DMS53 treated with DMSO at 0.1 percent for 48 hours (cell line): Measurements from ENCODE around the gene ASTE1.
"Not testable (repeated sequence)": the region's sequence is repeated elsewhere in the genome, so short reads cannot be mapped to it uniquely, and the experiment has no call there.

Experiments used
- DNase-seq: peaks from one replicate; lab custom pipeline; 2025; ENCODE audit not compliant: unreplicated experiment; lab: John Stamatoyannopoulos, UW

Gene ASTE1

GRCh38 chr3:131018970-131019369, 7.7 kb downstream of the ASTE1 start:
- no peak for DNase-seq

- no peak for DNase-seq
Observed at GRCh38 chr3:131009698-131010097, 16.9 kb downstream of the ASTE1 start.

DNA sequence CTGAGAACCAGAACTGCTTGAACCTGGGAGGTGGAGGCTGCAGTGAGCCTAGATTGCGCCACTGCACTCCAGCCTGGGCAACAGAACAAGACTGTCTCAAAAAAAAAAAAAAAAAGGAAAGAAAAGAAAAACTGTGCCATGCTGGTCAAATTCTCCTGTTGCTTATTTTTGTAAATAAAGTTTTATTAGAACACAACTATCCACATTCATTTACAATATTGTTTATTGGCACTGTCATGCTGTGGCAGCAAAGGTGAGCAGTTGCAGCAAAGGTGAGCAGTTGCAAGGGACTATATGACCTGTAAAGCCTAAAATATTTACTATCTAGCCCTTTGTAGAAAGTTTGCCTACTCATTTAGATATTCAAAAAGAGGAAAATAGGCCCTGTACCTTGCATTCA, 18.3 kb downstream of the ASTE1 start:
- no peak for DNase-seq

DNA sequence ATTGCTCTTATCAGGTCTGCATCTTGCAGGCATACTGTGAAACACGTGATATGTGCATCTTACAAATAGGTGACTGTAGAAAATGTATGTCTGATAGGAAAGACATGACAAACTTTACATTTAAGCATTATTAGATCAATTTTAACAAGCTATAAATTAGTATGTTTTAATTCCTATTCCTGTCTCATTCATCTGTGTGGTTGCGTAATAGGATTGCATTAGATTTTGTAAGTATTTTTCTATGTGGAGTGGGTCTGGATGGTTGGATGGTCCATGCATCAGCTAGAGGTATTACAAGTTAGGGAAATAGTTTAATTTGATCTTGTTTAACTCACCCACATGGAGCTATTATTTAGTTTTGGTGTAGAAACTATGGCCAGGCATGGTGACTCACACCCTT, 18.8 kb downstream of the ASTE1 start:
- no peak for DNase-seq

- DNase-seq: no peak
Observed at GRCh38 chr3:131007256-131007655, 19.4 kb downstream of the ASTE1 start.

- no peak for DNase-seq
Observed at GRCh38 chr3:131004603-131005002, 22.0 kb downstream of the ASTE1 start.

- DNase-seq: no peak
Observed at GRCh38 chr3:131001071-131001470, 25.6 kb downstream of the ASTE1 start.

- DNase-seq: no peak
Observed at GRCh38 chr3:130997289-130997688, 29.3 kb downstream of the ASTE1 start.

DNA sequence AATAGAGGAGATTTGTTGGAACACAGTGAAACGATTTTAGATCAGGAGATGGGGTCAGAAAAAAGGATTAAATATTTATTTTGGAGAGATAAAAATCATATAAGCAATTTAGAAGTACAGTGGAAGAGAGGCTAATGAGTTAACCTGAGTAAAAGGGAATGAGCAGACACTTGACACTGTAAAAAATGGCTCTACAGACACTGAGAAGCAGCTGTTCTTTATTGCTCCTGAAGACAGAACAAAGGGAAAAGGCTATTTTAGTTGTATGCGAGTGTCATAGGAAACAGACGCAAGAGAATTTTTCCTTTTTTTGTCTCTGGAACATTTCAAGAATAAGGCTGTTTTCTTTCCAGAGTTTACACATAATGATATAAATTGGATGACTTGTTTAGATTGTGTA, 34.3 kb downstream of the ASTE1 start:
- no peak for DNase-seq

DNA sequence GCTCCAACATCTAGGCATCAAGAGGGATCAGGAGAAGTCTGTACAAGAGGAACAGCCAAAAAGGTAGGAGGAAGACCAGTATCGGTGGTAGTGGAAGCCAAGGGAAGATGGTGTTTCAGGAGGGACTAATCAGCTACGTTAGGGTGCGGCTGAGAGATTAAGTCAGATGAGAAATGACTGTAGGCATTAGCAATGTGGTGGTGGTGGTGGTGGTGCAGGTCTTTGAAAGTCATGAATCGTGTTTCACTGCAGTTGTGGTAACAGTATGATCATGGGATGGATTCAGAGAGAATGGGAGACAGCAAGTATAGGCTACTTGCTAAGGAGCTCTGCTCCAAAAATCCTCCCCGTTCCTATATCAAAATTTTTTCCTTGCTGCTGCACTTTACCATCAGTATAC, 35.5 kb downstream of the ASTE1 start:
- DNase-seq: no peak

GRCh38 chr3:130990282-130990681, 36.3 kb downstream of the ASTE1 start:
- no peak for DNase-seq

- DNase-seq: no peak
Observed at GRCh38 chr3:130981469-130981868, 45.2 kb downstream of the ASTE1 start.

DNA sequence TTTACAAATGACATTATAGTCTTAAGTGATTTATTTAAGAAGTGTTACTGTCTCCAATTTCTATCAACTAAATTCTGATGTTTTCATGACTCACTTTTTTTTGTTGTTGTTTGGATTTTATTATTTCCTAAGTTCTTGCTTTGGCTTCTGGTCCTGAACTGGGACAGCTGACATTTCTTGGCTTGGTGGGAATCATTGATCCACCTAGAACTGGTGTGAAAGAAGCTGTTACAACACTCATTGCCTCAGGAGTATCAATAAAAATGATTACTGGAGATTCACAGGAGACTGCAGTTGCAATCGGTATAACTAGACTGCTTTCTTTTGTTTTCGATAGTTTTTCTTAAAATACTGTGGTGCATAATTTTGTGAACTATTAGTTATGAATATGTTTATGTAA, 47.5 kb downstream of the ASTE1 start:
- DNase-seq: no peak

- no peak for DNase-seq
Observed at GRCh38 chr3:130976706-130977105, 49.9 kb downstream of the ASTE1 start.

GRCh38 chr3:130975251-130975650, 51.4 kb downstream of the ASTE1 start:
- DNase-seq: no peak

DNA sequence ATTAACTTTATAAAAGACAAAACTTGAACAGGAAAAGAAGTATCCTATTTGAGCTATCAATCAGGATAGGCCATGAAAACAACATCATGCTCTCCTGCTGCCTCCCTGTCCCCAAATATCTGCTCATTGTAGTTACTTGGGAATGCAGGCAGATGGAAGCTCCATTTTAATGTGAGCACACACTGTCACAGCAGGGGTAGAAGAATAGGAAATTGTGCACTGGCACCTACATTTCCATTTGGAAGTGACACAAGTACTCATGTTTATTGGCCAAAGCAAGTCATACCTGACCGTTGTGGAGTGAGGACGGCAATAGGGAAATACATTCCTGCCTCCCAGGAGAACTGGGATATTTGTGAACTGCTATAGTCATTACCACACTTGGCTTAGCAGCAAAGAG, 52.4 kb downstream of the ASTE1 start:
- DNase-seq: no peak

DNA sequence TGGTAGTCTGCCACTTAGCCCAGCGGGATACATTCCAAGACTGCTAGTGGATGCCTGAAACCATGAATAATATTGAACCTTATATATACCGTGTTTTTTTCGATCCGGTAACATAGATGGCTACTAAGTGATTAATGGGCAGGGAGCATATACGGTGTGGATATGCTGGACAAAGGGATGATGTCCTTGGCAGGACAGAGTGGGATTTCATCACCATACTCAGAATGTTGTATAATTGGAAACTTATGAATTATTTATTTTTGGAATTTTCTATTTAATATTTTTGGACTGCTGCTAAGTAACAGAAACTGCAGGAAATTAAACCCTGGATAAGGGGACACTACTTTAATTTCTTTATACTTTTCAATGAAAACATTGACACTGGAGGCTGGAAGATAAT, 53.2 kb downstream of the ASTE1 start:
- DNase-seq: no peak

GRCh38 chr3:130972592-130972991, 54.0 kb downstream of the ASTE1 start:
- not testable (repeated sequence) for DNase-seq

DNA sequence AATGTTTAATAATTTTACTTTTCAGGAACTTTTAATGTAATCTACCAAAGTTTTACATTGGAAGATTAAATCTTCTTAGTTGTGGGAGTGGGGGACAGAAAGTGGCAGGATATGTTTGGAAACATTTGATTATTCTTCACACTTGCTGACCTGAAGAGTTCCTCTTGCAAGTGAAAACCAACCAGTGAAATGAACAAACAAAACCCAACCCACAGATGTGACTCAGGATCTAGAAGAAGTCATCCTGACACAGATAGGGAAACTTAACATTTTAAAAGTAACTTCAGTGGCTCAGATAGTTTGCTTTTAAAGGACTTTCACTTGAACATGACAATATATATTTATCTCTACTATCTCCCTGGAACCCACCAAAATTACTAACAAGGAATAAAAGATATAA, 55.4 kb downstream of the ASTE1 start:
- DNase-seq: no peak

DNA sequence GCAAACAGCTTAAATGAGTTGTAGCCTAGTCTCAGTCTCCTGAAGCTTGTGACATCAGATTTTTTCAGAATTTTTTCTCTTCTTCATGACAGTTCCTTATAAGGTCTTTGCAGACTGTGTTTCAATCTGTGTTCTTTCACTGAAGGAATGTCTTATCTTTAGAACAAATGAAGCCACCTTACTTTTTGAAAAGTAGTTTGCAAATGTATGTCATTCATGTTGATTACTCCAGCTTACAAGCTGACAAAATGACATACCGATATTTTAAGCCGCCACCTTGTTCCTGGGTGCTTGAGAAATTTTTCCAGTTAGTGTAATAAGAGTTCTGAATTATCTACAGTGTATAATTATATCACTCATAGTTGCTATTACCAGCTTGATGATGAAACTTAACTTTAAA, 57.0 kb downstream of the ASTE1 start:
- DNase-seq: no peak

DNA sequence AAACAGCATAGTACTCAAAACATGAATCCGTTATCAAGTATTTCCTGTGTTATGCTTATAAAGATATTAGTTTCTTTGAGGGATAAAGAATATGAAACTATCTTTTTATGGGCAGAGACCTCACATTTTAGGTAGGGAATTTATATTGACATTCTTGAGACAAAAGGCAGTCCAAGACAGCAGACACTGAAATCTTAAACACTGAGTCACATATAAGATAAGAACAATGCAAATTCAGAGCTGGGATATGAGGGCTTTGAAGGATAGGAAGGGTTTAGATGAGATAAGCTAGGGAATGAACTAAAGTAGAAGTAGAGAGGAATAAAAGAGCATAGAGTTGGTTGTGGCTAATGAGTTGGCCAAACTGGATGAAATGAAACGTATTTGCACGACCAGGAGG, 58.4 kb downstream of the ASTE1 start:
- no peak for DNase-seq

DNA sequence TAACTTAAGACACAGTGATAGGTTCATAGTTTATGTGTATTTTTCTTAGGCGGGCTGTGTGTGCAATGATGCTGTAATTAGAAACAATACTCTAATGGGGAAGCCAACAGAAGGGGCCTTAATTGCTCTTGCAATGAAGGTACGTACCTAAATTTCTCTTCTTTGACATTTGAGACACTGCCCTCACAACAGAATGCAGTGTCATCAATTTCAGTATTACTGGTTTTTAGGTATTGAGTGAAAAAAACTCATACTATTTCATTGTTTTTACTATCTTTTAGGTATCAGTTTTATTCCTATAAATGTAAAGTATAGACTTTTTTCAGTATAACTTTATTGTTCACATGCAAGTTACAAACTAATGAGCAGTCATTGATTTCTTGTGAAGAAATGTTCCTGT, 59.3 kb downstream of the ASTE1 start:
- no peak for DNase-seq

- DNase-seq: peak; percentile 21
Observed at GRCh38 chr3:130963878-130964277, 62.7 kb downstream of the ASTE1 start.
